Activated naive CD4-positive, alpha-beta T cell treated with anti-CD3 and anti-CD28 coated beads, Interleukin-2, amount 10 ng/mL, durations not matched to agents 7 days and 5 days (primary cell): ENCODE results near the gene COL26A1.

Experiments
- CTCF ChIA-PET: fragments of 350-600 bp; sonication (Branson Sonifier 250); formaldehyde crosslinking; loops from one replicate; lab custom pipeline; 2021; ENCODE audit warnings: antibody characterized with exemption; lab: Charles Lee
- DNase-seq: peaks from one replicate; pipeline ENCODE4 v3.0.0-alpha.2; 2020
- H3K27ac Mint-ChIP-seq: one replicate; pipeline ENCODE4 v1.8.0; 2021; ENCODE audit warnings: mild to moderate bottlenecking, moderate library complexity, mixed read lengths
- H3K27me3 Mint-ChIP-seq: one replicate; pipeline ENCODE4 v1.8.0; 2021; ENCODE audit warnings: mild to moderate bottlenecking, mixed read lengths
- H3K36me3 Mint-ChIP-seq: one replicate; pipeline ENCODE4 v1.8.0; 2021; ENCODE audit warnings: mixed read lengths
- H3K4me1 Mint-ChIP-seq: one replicate; pipeline ENCODE4 v1.8.0; 2021; ENCODE audit warnings: mixed read lengths
- H3K4me3 Mint-ChIP-seq: one replicate; pipeline ENCODE4 v1.8.0; 2021; ENCODE audit warnings: mild to moderate bottlenecking, moderate library complexity, mixed read lengths
- H3K9me3 Mint-ChIP-seq: one replicate; pipeline ENCODE4 v1.8.0; 2021; ENCODE audit warnings: mixed read lengths

The COL26A1 gene

GRCh38 chr7:101536232-101536631 is 173.6 kb downstream of the COL26A1 start:
- Mint-ChIP-seq H3K27me3 (peaks cover 17% of the 10 kb centered on the region), H3K36me3 (no peaks in the 10 kb centered on the region), H3K4me3 (no peak overlapping the region), H3K4me1 (no peaks in the 10 kb centered on the region), H3K9me3 (no peaks in the 10 kb centered on the region), H3K27ac (no peak overlapping the region)
- CTCF ChIA-PET = interaction anchor here (0.6 to 1.5 kb wide), 4 partner anchors 10 to 703 kb away, joined by 3 to 4 read pairs (median 4); no protein-coding TSS in a partner anchor
- DNase-seq = no peak

- no peaks in the 10 kb centered on the region for H3K36me3 Mint-ChIP-seq
- no peaks in the 10 kb centered on the region for H3K4me1 Mint-ChIP-seq
- no peak for DNase-seq
- CTCF ChIA-PET = interaction anchor here (1.0 to 1.5 kb wide), 3 partner anchors 9 to 703 kb away, joined by 3 to 4 read pairs (median 4); no protein-coding TSS in a partner anchor
- no peak overlapping the region for H3K27ac Mint-ChIP-seq
- no peaks in the 10 kb centered on the region for H3K9me3 Mint-ChIP-seq
- H3K27me3 Mint-ChIP-seq = peaks cover 17% of the 10 kb centered on the region
- no peak overlapping the region for H3K4me3 Mint-ChIP-seq
Measured at GRCh38 chr7:101536668-101537067, 174.0 kb downstream of the COL26A1 start.

GRCh38 chr7:101537205-101537604 is 174.5 kb downstream of the COL26A1 start:
- CTCF ChIA-PET = interaction anchor here (1.5 kb wide), 1 partner anchor 9 kb away, joined by 4 read pairs; no protein-coding TSS in a partner anchor
- Mint-ChIP-seq H3K4me1 (no peaks in the 10 kb centered on the region), H3K9me3 (no peaks in the 10 kb centered on the region), H3K36me3 (no peaks in the 10 kb centered on the region), H3K27me3 (peaks cover 15% of the 10 kb centered on the region), H3K4me3 (no peak overlapping the region), H3K27ac (no peak overlapping the region)
- no peak for DNase-seq

- H3K27ac Mint-ChIP-seq = no peak overlapping the region
- CTCF ChIA-PET = interaction anchor here (0.6 kb wide), 1 partner anchor 783 kb away, joined by 3 read pairs; no protein-coding TSS in a partner anchor
Measured at GRCh38 chr7:101537935-101538595, 175.4 kb downstream of the COL26A1 start.

GRCh38 chr7:101538596-101539459 is 176.2 kb downstream of the COL26A1 start:
- Mint-ChIP-seq H3K4me3 (no peak overlapping the region), H3K9me3 (no peaks in the 10 kb centered on the region)
- peak; percentile 67 for DNase-seq

More at GRCh38 chr7:101537935-101538595, 175.4 kb downstream of the COL26A1 start:
- Mint-ChIP-seq H3K36me3 (no peaks in the 10 kb centered on the region), H3K27me3 (peaks cover 17% of the 10 kb centered on the region), H3K4me1 (no peaks in the 10 kb centered on the region), H3K4me3 (no peak overlapping the region), H3K9me3 (no peaks in the 10 kb centered on the region)
- DNase-seq = no peak

GRCh38 chr7:101539784-101540183 is 177.1 kb downstream of the COL26A1 start:
- H3K4me3 Mint-ChIP-seq = no peak overlapping the region
- no peaks in the 10 kb centered on the region for H3K36me3 Mint-ChIP-seq
- no peak for DNase-seq
- H3K27me3 Mint-ChIP-seq = peaks cover 17% of the 10 kb centered on the region
- CTCF ChIA-PET = interaction anchor here (0.8 to 1.5 kb wide), 3 partner anchors 22 to 852 kb away, joined by 3 read pairs; no protein-coding TSS in a partner anchor
- H3K9me3 Mint-ChIP-seq = no peaks in the 10 kb centered on the region
- no peaks in the 10 kb centered on the region for H3K4me1 Mint-ChIP-seq
- no peak overlapping the region for H3K27ac Mint-ChIP-seq

More at GRCh38 chr7:101538596-101539459, 176.2 kb downstream of the COL26A1 start:
- Mint-ChIP-seq H3K27me3 (peaks cover 17% of the 10 kb centered on the region), H3K36me3 (no peaks in the 10 kb centered on the region), H3K27ac (no peak overlapping the region), H3K4me1 (no peaks in the 10 kb centered on the region)
- CTCF ChIA-PET = interaction anchor here (0.6 kb wide), 1 partner anchor 782 kb away, joined by 3 read pairs; no protein-coding TSS in a partner anchor

- Mint-ChIP-seq H3K36me3 (no peaks in the 10 kb centered on the region), H3K4me1 (no peaks in the 10 kb centered on the region), H3K27me3 (peaks cover 8% of the 10 kb centered on the region), H3K9me3 (no peaks in the 10 kb centered on the region), H3K4me3 (no peak overlapping the region), H3K27ac (no peak overlapping the region)
- CTCF ChIA-PET = interaction anchor here (0.9 to 2.6 kb wide), 9 partner anchors 9 to 730 kb away, joined by 3 to 10 read pairs (median 4); no protein-coding TSS in a partner anchor
- DNase-seq = peak; percentile 84
Measured at GRCh38 chr7:101542527-101543241, 180.0 kb downstream of the COL26A1 start.

- H3K4me1 Mint-ChIP-seq = no peaks in the 10 kb centered on the region
- DNase-seq = no peak
- H3K27ac Mint-ChIP-seq = no peak overlapping the region
- H3K27me3 Mint-ChIP-seq = peaks cover 8% of the 10 kb centered on the region
- H3K36me3 Mint-ChIP-seq = no peaks in the 10 kb centered on the region
- no peak overlapping the region for H3K4me3 Mint-ChIP-seq
- CTCF ChIA-PET = interaction anchor here (0.6 to 2.6 kb wide), 11 partner anchors 9 to 729 kb away, joined by 3 to 10 read pairs (median 4); no protein-coding TSS in a partner anchor
- no peaks in the 10 kb centered on the region for H3K9me3 Mint-ChIP-seq
Measured at GRCh38 chr7:101543242-101543766, 180.6 kb downstream of the COL26A1 start.

GRCh38 chr7:101543846-101544245 is 181.2 kb downstream of the COL26A1 start:
- no peaks in the 10 kb centered on the region for H3K4me1 Mint-ChIP-seq
- H3K4me3 Mint-ChIP-seq = no peak overlapping the region
- H3K9me3 Mint-ChIP-seq = no peaks in the 10 kb centered on the region
- DNase-seq = no peak
- no peak overlapping the region for H3K27ac Mint-ChIP-seq
- H3K36me3 Mint-ChIP-seq = no peaks in the 10 kb centered on the region
- peaks cover 8% of the 10 kb centered on the region for H3K27me3 Mint-ChIP-seq
- CTCF ChIA-PET = interaction anchor here (0.6 to 2.6 kb wide), 10 partner anchors 8 to 729 kb away, joined by 3 to 10 read pairs (median 4); no protein-coding TSS in a partner anchor

GRCh38 chr7:101545441-101546190 is 182.9 kb downstream of the COL26A1 start:
- CTCF ChIA-PET = interaction anchor here (1.4 kb wide), 1 partner anchor 9 kb away, joined by 4 read pairs; no protein-coding TSS in a partner anchor
- Mint-ChIP-seq H3K36me3 (no peaks in the 10 kb centered on the region), H3K9me3 (no peaks in the 10 kb centered on the region), H3K27ac (no peak overlapping the region), H3K4me1 (no peaks in the 10 kb centered on the region), H3K4me3 (no peak overlapping the region), H3K27me3 (peaks cover 4% of the 10 kb centered on the region)
- peak; percentile 16 for DNase-seq

- CTCF ChIA-PET = interaction anchor here (1.4 kb wide), 1 partner anchor 10 kb away, joined by 4 read pairs; no protein-coding TSS in a partner anchor
- H3K4me3 Mint-ChIP-seq = no peak overlapping the region
Measured at GRCh38 chr7:101546308-101546936, 183.7 kb downstream of the COL26A1 start.

More at GRCh38 chr7:101546308-101546936, 183.7 kb downstream of the COL26A1 start:
- Mint-ChIP-seq H3K36me3 (no peaks in the 10 kb centered on the region), H3K9me3 (no peaks in the 10 kb centered on the region), H3K27ac (no peak overlapping the region), H3K4me1 (no peaks in the 10 kb centered on the region), H3K27me3 (peaks cover 4% of the 10 kb centered on the region)
- DNase-seq = peak; percentile 15
